Neural cell (in vitro differentiated cells): ENCODE data around the gene DRD1. TPM values are rescaled to one million over a fixed set of nuclear protein-coding genes. Genes with fewer than 3 reads are reported as not detected.

Source experiments
- H2AFZ ChIP-seq: fragments of 200-600, 300-800 bp; sonication (generic), shearing (Covaris generic); 2 replicates; pipeline ENCODE4 v1.6.0; 2014; ENCODE audit warnings: low read depth, mild to moderate bottlenecking, antibody characterized with exemption, low read length, moderate library complexity
- H3F3A ChIP-seq: fragments of 200-600 bp; shearing (Covaris generic); 2 replicates; pipeline ENCODE4 v1.6.1; 2016; ENCODE audit warnings: mild to moderate bottlenecking, moderate library complexity, mixed read lengths, antibody characterized with exemption, low read length; ENCODE audit not compliant: insufficient read depth, poor library complexity, severe bottlenecking
- H3K27ac ChIP-seq: fragments of 200-600, 300-800 bp; sonication (generic), shearing (Covaris generic); 2 replicates; pipeline ENCODE4 v1.5.1; 2014; ENCODE audit warnings: mild to moderate bottlenecking, low read length, moderate library complexity
- H3K27me3 ChIP-seq: fragments of 300-800, 200-600 bp; sonication (generic), shearing (Covaris generic); 2 replicates; pipeline ENCODE4 v1.6.0; 2014; ENCODE audit warnings: mild to moderate bottlenecking, low read depth, low read length, moderate library complexity; ENCODE audit not compliant: insufficient read depth
- H3K36me3 ChIP-seq: fragments of 300-800, 200-600 bp; sonication (generic), shearing (Covaris generic); 2 replicates; pipeline ENCODE4 v1.5.1; 2014; ENCODE audit warnings: mild to moderate bottlenecking, antibody characterized with exemption, low read length, moderate library complexity; ENCODE audit not compliant: insufficient read depth
- H3K4me2 ChIP-seq: fragments of 300-800, 200-600 bp; sonication (generic), shearing (Covaris generic); 2 replicates; pipeline ENCODE4 v1.6.0; 2014; ENCODE audit warnings: mild to moderate bottlenecking, low read length
- H3K4me3 ChIP-seq: fragments of 300-800, 200-600 bp; sonication (generic), shearing (Covaris generic); 2 replicates; pipeline ENCODE4 v1.5.1; 2014; ENCODE audit warnings: mild to moderate bottlenecking, low read length, moderate library complexity
- H3K79me2 ChIP-seq: fragments of 200-600 bp; shearing (Covaris generic); replicated peaks from 2 replicates; pipeline ENCODE4 v1.6.0; 2014; ENCODE audit warnings: mild to moderate bottlenecking, low read length, moderate library complexity; ENCODE audit not compliant: insufficient read depth
- H3K9ac ChIP-seq: fragments of 300-800, 200-600 bp; sonication (generic), shearing (Covaris generic); 2 replicates; pipeline ENCODE4 v1.6.1; 2016; ENCODE audit warnings: mild to moderate bottlenecking, low read length, mixed read lengths
- H3K9me2 ChIP-seq: fragments of 200-600 bp; shearing (Covaris generic); 2 replicates; pipeline ENCODE4 v1.6.1; 2016; ENCODE audit warnings: mild to moderate bottlenecking, low read length, mixed read lengths; ENCODE audit not compliant: insufficient read depth
- H3K9me3 ChIP-seq: fragments of 200-600, 300-800 bp; sonication (generic), shearing (Covaris generic); 2 replicates; pipeline ENCODE4 v1.6.1; 2016; ENCODE audit warnings: mild to moderate bottlenecking, mixed run types, low read length, moderate library complexity, mixed read lengths
- H4K20me1 ChIP-seq: fragments of 200-600 bp; shearing (Covaris generic); 2 replicates; pipeline ENCODE4 v1.6.1; 2016; ENCODE audit warnings: mild to moderate bottlenecking, mixed run types; ENCODE audit not compliant: insufficient read depth
- EP300 ChIP-seq: fragments of 450-650 bp; conservative IDR thresholded peaks from 2 replicates; pipeline ENCODE4 v1.6.1; 2014; ENCODE audit warnings: antibody characterized with exemption, mild to moderate bottlenecking, moderate library complexity; ENCODE audit not compliant: poor library complexity, severe bottlenecking
- MXI1 ChIP-seq: fragments of 450-650 bp; conservative IDR thresholded peaks from 2 replicates; pipeline ENCODE4 v1.6.1; 2014; ENCODE audit warnings: antibody characterized with exemption, mild to moderate bottlenecking; ENCODE audit not compliant: poor library complexity, severe bottlenecking
- POLR2AphosphoS5 ChIP-seq: IDR thresholded peaks from 2 replicates; pipeline ENCODE4 v1.6.1; 2012
- RAD21 ChIP-seq: fragments of 450-650 bp; conservative IDR thresholded peaks from 2 replicates; pipeline ENCODE4 v1.6.1; 2014; ENCODE audit warnings: antibody characterized with exemption, mild to moderate bottlenecking, moderate library complexity
- SMC3 ChIP-seq: fragments of 450-650 bp; conservative IDR thresholded peaks from 2 replicates; pipeline ENCODE4 v1.6.1; 2014; ENCODE audit warnings: antibody characterized with exemption, mild to moderate bottlenecking, moderate library complexity; ENCODE audit not compliant: poor library complexity
- TAF1 ChIP-seq: IDR thresholded peaks from 2 replicates; pipeline ENCODE4 v1.6.1; 2012; ENCODE audit warnings: low read depth
- polyA plus RNA-seq: library from polyadenylated mRNA; depleted of rRNA; stranded (reverse); fragments of >200 nt; gene quantifications from 2 replicates; pipeline ENCODE4 v1.2.3, GENCODE V29; 2014
- TF ChIP-seq, protein P1 (sequence below): fragments of 450-650 bp; IDR thresholded peaks from 2 replicates; pipeline ENCODE4 v1.5.1; 2014; ENCODE audit warnings: antibody characterized with exemption, mild to moderate bottlenecking, moderate library complexity; ENCODE audit not compliant: poor library complexity, severe bottlenecking
- TF ChIP-seq, protein P2 (sequence below): IDR thresholded peaks from 2 replicates; pipeline ENCODE4 v1.6.1; 2012; ENCODE audit warnings: borderline replicate concordance

DRD1 gene
- polyA plus RNA-seq, 1 donor from 2014 or later: 0.33 TPM

DNA sequence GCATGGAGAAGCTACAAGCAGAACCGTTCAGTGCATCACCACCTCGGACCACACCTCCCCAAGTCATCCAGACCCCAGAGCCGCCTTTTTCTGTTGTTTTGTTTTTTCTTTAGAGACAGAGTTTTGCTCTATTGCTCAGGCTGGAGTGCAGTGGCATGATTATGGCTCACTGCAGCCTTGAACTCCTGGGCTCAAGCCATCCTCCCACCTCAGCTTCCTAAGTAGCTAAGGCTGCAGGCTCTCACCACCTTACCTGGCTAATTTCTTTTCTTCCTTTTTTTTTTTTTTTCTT, 20.9 kb upstream of the DRD1 start:
- Histone ChIP-seq H3K9ac (no peak overlapping the region), H2AFZ (peak overlapping the region; percentile 32), H3K27me3 (no peaks in the 10 kb centered on the region), H3K27ac (no peak overlapping the region), H4K20me1 (no peaks in the 10 kb centered on the region), H3K4me2 (no peak overlapping the region), H3K9me2 (no peaks in the 10 kb centered on the region), H3K36me3 (no peaks in the 10 kb centered on the region), H3K79me2 (no peaks in the 10 kb centered on the region), H3K4me3 (no peak overlapping the region), H3F3A (no peaks in the 10 kb centered on the region), H3K9me3 (no peaks in the 10 kb centered on the region)
- TF ChIP-seq EP300: no peak
- TF ChIP-seq, protein P1, sequence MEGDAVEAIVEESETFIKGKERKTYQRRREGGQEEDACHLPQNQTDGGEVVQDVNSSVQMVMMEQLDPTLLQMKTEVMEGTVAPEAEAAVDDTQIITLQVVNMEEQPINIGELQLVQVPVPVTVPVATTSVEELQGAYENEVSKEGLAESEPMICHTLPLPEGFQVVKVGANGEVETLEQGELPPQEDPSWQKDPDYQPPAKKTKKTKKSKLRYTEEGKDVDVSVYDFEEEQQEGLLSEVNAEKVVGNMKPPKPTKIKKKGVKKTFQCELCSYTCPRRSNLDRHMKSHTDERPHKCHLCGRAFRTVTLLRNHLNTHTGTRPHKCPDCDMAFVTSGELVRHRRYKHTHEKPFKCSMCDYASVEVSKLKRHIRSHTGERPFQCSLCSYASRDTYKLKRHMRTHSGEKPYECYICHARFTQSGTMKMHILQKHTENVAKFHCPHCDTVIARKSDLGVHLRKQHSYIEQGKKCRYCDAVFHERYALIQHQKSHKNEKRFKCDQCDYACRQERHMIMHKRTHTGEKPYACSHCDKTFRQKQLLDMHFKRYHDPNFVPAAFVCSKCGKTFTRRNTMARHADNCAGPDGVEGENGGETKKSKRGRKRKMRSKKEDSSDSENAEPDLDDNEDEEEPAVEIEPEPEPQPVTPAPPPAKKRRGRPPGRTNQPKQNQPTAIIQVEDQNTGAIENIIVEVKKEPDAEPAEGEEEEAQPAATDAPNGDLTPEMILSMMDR: peak; percentile 44
- TF ChIP-seq, protein P2, sequence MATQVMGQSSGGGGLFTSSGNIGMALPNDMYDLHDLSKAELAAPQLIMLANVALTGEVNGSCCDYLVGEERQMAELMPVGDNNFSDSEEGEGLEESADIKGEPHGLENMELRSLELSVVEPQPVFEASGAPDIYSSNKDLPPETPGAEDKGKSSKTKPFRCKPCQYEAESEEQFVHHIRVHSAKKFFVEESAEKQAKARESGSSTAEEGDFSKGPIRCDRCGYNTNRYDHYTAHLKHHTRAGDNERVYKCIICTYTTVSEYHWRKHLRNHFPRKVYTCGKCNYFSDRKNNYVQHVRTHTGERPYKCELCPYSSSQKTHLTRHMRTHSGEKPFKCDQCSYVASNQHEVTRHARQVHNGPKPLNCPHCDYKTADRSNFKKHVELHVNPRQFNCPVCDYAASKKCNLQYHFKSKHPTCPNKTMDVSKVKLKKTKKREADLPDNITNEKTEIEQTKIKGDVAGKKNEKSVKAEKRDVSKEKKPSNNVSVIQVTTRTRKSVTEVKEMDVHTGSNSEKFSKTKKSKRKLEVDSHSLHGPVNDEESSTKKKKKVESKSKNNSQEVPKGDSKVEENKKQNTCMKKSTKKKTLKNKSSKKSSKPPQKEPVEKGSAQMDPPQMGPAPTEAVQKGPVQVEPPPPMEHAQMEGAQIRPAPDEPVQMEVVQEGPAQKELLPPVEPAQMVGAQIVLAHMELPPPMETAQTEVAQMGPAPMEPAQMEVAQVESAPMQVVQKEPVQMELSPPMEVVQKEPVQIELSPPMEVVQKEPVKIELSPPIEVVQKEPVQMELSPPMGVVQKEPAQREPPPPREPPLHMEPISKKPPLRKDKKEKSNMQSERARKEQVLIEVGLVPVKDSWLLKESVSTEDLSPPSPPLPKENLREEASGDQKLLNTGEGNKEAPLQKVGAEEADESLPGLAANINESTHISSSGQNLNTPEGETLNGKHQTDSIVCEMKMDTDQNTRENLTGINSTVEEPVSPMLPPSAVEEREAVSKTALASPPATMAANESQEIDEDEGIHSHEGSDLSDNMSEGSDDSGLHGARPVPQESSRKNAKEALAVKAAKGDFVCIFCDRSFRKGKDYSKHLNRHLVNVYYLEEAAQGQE: no peak
- no peak for TF ChIP-seq SMC3
- TF ChIP-seq MXI1: no peak
- TF ChIP-seq RAD21: no peak
- no peak for TF ChIP-seq TAF1

GRCh38 chr5:175464074-175464941, 20.3 kb upstream of the DRD1 start:
- Histone ChIP-seq H3K9me3 (no peaks in the 10 kb centered on the region), H3K27ac (no peak overlapping the region), H3K9ac (no peak overlapping the region), H4K20me1 (no peaks in the 10 kb centered on the region), H3K27me3 (no peaks in the 10 kb centered on the region), H3K36me3 (no peaks in the 10 kb centered on the region), H3K4me2 (no peak overlapping the region), H3K9me2 (no peaks in the 10 kb centered on the region), H3F3A (no peaks in the 10 kb centered on the region), H3K79me2 (no peaks in the 10 kb centered on the region), H3K4me3 (no peak overlapping the region), H2AFZ (peak overlapping the region; percentile 32)
- TF ChIP-seq SMC3 (peak; percentile 60), POLR2AphosphoS5 (peak; percentile 22), MXI1 (no peak), RAD21 (peak; percentile 69)
- TF ChIP-seq, protein P1: peak; percentile 86
